HepG2 (cell line): ENCODE measurements around the gene TROAP.

Experiments
- CEBPB ChIP-seq: IDR thresholded peaks from 2 replicates; pipeline ENCODE4 v1.6.1; 2011; ENCODE audit warnings: low read depth, low read length, improper control_type of control experiment, borderline replicate concordance
- FOXA1 ChIP-seq, 2 experiments: fragments of 450-650 bp in 1 of 2; sonication (generic) in 1 of 2; formaldehyde crosslinking in 1 of 2; IDR thresholded peaks; 2 replicates each; pipeline versions ENCODE4 v1.4.0 to v1.6.1; 2016 to 2020; ENCODE audit warnings: missing genetic modification reagents in 1 of 2
- NFYC ChIP-seq: IDR thresholded peaks from 2 replicates; pipeline ENCODE4 v1.6.1; 2016; ENCODE audit warnings: missing genetic modification reagents, missing compliant biosample characterization
- YY1 ChIP-seq: IDR thresholded peaks from 2 replicates; pipeline ENCODE4 v1.6.1; 2011; ENCODE audit warnings: low read length, low read depth, moderate library complexity, mild to moderate bottlenecking; ENCODE audit not compliant: insufficient read depth, insufficient replicate concordance
- ZNF180 ChIP-seq: sonication (generic); formaldehyde crosslinking; IDR thresholded peaks from 2 replicates; pipeline ENCODE4 v1.4.0; 2020; ENCODE audit warnings: low read depth, missing genetic modification reagents, borderline replicate concordance
- ZNF274 ChIP-seq: sonication (generic); formaldehyde crosslinking; IDR thresholded peaks from 2 replicates; pipeline ENCODE4 v1.5.1; 2020; ENCODE audit warnings: mild to moderate bottlenecking, missing genetic modification reagents
- TF ChIP-seq, protein P1 (sequence below): sonication (generic); formaldehyde crosslinking; IDR thresholded peaks from 2 replicates; pipeline ENCODE4 v1.4.0; 2020; ENCODE audit warnings: missing genetic modification reagents
- TF ChIP-seq, protein P2 (sequence below): sonication (generic); formaldehyde crosslinking; IDR thresholded peaks from 2 replicates; pipeline ENCODE4 v1.5.0; 2020; ENCODE audit warnings: mild to moderate bottlenecking, missing genetic modification reagents, moderate library complexity

DNA sequence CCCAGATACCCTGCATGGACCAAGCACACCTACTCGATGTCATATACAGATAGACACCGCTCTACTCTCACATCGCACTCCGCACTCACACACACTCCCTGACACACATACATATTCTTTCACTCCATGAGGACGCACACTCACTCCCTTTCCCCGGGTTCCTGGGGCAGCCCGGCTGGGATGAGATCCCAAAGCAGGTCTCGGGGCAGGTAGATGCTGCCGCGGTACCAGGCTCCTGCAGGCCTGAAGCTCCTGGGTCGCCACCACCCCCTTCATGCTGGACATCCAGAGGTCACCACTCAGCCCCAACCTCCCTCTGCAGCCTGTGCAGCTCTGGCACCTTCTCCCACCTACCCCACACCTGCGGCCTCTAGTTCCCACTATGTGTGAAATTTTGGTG lies 11.6 kb downstream of the TROAP start:
- TF ChIP-seq FOXA1 (IDR thresholded peaks at IDR 0.05) = no peak
- no peak for TF ChIP-seq FOXA1 (CRISPR knock-in tag; IDR thresholded peaks at IDR 0.05)
- TF ChIP-seq NFYC = no peak
- no peak for TF ChIP-seq ZNF274
- TF ChIP-seq, protein P1, sequence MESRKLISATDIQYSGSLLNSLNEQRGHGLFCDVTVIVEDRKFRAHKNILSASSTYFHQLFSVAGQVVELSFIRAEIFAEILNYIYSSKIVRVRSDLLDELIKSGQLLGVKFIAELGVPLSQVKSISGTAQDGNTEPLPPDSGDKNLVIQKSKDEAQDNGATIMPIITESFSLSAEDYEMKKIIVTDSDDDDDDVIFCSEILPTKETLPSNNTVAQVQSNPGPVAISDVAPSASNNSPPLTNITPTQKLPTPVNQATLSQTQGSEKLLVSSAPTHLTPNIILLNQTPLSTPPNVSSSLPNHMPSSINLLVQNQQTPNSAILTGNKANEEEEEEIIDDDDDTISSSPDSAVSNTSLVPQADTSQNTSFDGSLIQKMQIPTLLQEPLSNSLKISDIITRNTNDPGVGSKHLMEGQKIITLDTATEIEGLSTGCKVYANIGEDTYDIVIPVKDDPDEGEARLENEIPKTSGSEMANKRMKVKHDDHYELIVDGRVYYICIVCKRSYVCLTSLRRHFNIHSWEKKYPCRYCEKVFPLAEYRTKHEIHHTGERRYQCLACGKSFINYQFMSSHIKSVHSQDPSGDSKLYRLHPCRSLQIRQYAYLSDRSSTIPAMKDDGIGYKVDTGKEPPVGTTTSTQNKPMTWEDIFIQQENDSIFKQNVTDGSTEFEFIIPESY = no peak
- no peak for TF ChIP-seq ZNF180 (CRISPR knock-in tag)
- TF ChIP-seq, protein P2, sequence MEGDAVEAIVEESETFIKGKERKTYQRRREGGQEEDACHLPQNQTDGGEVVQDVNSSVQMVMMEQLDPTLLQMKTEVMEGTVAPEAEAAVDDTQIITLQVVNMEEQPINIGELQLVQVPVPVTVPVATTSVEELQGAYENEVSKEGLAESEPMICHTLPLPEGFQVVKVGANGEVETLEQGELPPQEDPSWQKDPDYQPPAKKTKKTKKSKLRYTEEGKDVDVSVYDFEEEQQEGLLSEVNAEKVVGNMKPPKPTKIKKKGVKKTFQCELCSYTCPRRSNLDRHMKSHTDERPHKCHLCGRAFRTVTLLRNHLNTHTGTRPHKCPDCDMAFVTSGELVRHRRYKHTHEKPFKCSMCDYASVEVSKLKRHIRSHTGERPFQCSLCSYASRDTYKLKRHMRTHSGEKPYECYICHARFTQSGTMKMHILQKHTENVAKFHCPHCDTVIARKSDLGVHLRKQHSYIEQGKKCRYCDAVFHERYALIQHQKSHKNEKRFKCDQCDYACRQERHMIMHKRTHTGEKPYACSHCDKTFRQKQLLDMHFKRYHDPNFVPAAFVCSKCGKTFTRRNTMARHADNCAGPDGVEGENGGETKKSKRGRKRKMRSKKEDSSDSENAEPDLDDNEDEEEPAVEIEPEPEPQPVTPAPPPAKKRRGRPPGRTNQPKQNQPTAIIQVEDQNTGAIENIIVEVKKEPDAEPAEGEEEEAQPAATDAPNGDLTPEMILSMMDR (CRISPR knock-in tag) = no peak
- no peak for TF ChIP-seq YY1
- TF ChIP-seq CEBPB = no peak
